H1 (cell line): ENCODE results near the gene ASPDH. TPM values are rescaled to one million over a fixed set of nuclear protein-coding genes. Genes with fewer than 3 reads are reported as not detected.

ENCODE experiments used
- CTCF ChIA-PET: fragments of 300-600 bp; sonication (Branson Sonifier 250); formaldehyde crosslinking; loops from one replicate; lab custom pipeline; 2021; ENCODE audit not compliant: partially characterized antibody; lab: Charles Lee
- POLR2A ChIA-PET: fragments of 300-600 bp; sonication (Branson Sonifier 250); formaldehyde crosslinking; loops from one replicate; lab custom pipeline; 2021; ENCODE audit warnings: inconsistent platforms; ENCODE audit not compliant: partially characterized antibody; lab: Charles Lee
- DNase-seq, 2 experiments: peaks; one replicate each; pipeline versions ENCODE4 v3.0.0 to v3.0.0-alpha.2; 2010 to 2022; ENCODE audit warnings: low spot score in 2 of 2, low read depth in 1 of 2, mixed read lengths in 1 of 2
- FAIRE-seq: peaks from 2 replicates; lab custom pipeline; 2011; peaks lifted over from hg19 to GRCh38; lab: Jason Lieb, UNC
- H2AFZ ChIP-seq: 2 replicates; pipeline ENCODE4 v1.8.1; 2012; ENCODE audit warnings: low read length, inconsistent platforms
- H2AK5ac ChIP-seq: 2 replicates; pipeline ENCODE4 v1.6.1; 2013; ENCODE audit warnings: low read depth, low read length
- H2BK120ac ChIP-seq: replicated peaks from 2 replicates; pipeline ENCODE3; 2013; ENCODE audit warnings: low read depth, low read length, inconsistent platforms
- H2BK12ac ChIP-seq: 2 replicates; pipeline ENCODE4 v1.6.1; 2013; ENCODE audit warnings: low read depth, low read length
- H2BK15ac ChIP-seq: 2 replicates; pipeline ENCODE4 v1.6.1; 2013; ENCODE audit warnings: low read length
- H2BK20ac ChIP-seq: 2 replicates; pipeline ENCODE4 v1.6.1; 2013; ENCODE audit warnings: low read length
- H2BK5ac ChIP-seq: 2 replicates; pipeline ENCODE4 v1.6.1; 2013; ENCODE audit warnings: low read depth, low read length
- H3K14ac ChIP-seq: 2 replicates; pipeline ENCODE4 v1.6.1; 2013; ENCODE audit warnings: inconsistent platforms; ENCODE audit not compliant: insufficient read length
- H3K18ac ChIP-seq: 2 replicates; pipeline ENCODE4 v1.6.1; 2013; ENCODE audit warnings: low read length; ENCODE audit errors: extremely low read depth
- H3K23ac ChIP-seq: 2 replicates; pipeline ENCODE4 v1.6.1; 2013; ENCODE audit warnings: inconsistent platforms; ENCODE audit not compliant: insufficient read length
- H3K23me2 ChIP-seq: 2 replicates; pipeline ENCODE4 v1.6.1; 2013; ENCODE audit warnings: low read depth, low read length
- H3K27ac ChIP-seq: 2 replicates; pipeline ENCODE4 v1.6.1; 2011; ENCODE audit warnings: low read depth, low read length, inconsistent platforms
- H3K27me3 ChIP-seq, 4 experiments: replicated peaks in 1 of 4; 1 replicate in 1 of 4; 2 replicates in 3 of 4; pipeline versions ENCODE4 v1.6.1 to v1.8.1; 2011 to 2013; ENCODE audit warnings: low read length in 3 of 4, mild to moderate bottlenecking in 3 of 4, inconsistent platforms in 2 of 4, mixed read lengths in 2 of 4, moderate library complexity in 1 of 4; ENCODE audit not compliant: control insufficient read depth in 3 of 4, insufficient read depth in 3 of 4; ENCODE audit errors: extremely low read depth in 1 of 4
- H3K36me3 ChIP-seq, 4 experiments: 2 replicates each; pipeline versions ENCODE4 v1.6.1 to v1.8.1; 2011 to 2013; ENCODE audit warnings: mild to moderate bottlenecking in 4 of 4, low read length in 3 of 4, moderate library complexity in 2 of 4, control low read depth in 1 of 4, inconsistent platforms in 1 of 4; ENCODE audit not compliant: insufficient read depth in 4 of 4, control insufficient read depth in 2 of 4
- H3K4ac ChIP-seq: replicated peaks from 2 replicates; pipeline ENCODE3; 2013; ENCODE audit warnings: low read length, low read depth, mixed read lengths, inconsistent platforms; ENCODE audit not compliant: insufficient read length
- H3K4me1 ChIP-seq, 4 experiments: replicated peaks in 1 of 4; 1 replicate in 1 of 4; 2 replicates in 3 of 4; pipeline versions ENCODE4 v1.6.1 to v1.8.1; 2011 to 2013; ENCODE audit warnings: low read length in 3 of 4, inconsistent platforms in 2 of 4, mixed read lengths in 1 of 4; ENCODE audit not compliant: insufficient read depth in 4 of 4, control insufficient read depth in 3 of 4
- H3K4me2 ChIP-seq, 2 experiments: 2 replicates each; pipeline versions ENCODE4 v1.6.1 to v1.8.1; 2011 to 2013; ENCODE audit warnings: low read depth in 2 of 2, low read length in 2 of 2, control low read depth in 1 of 2, inconsistent platforms in 1 of 2, mild to moderate bottlenecking in 1 of 2; ENCODE audit not compliant: insufficient read depth in 1 of 2
- H3K4me3 ChIP-seq, 4 experiments: fragments of 200-600, 300-600 bp in 1 of 4; sonication (generic), shearing (Covaris generic), sonication (Bioruptor Twin) in 1 of 4; 2 replicates each; pipeline versions ENCODE4 v1.5.1 to v1.8.1; 2011 to 2016; ENCODE audit warnings: low read length in 4 of 4, low read depth in 3 of 4, control low read depth in 2 of 4, inconsistent platforms in 2 of 4, mild to moderate bottlenecking in 2 of 4, mixed read lengths in 1 of 4, moderate library complexity in 1 of 4; ENCODE audit not compliant: insufficient read depth in 2 of 4; ENCODE audit errors: extremely low read depth in 1 of 4
- H3K56ac ChIP-seq: replicated peaks from 2 replicates; pipeline ENCODE3; 2013; ENCODE audit warnings: low read depth, mild to moderate bottlenecking, mixed read lengths, low read length, inconsistent platforms; ENCODE audit not compliant: insufficient read length
- H3K79me1 ChIP-seq: 2 replicates; pipeline ENCODE4 v1.6.1; 2013; ENCODE audit warnings: low read depth, low read length, control low read depth
- H3K79me2 ChIP-seq, 2 experiments: 2 replicates each; pipeline versions ENCODE4 v1.6.1 to v1.8.1; 2012 to 2013; ENCODE audit warnings: low read length in 2 of 2, mild to moderate bottlenecking in 2 of 2, inconsistent platforms in 1 of 2; ENCODE audit not compliant: insufficient read depth in 2 of 2, control insufficient read depth in 1 of 2
- H3K9ac ChIP-seq, 4 experiments: replicated peaks in 1 of 4; 1 replicate in 1 of 4; 2 replicates in 3 of 4; pipeline versions ENCODE4 v1.6.1 to v1.8.1; 2011 to 2013; ENCODE audit warnings: low read depth in 3 of 4, low read length in 3 of 4, control low read depth in 2 of 4, mild to moderate bottlenecking in 2 of 4, moderate library complexity in 2 of 4, inconsistent platforms in 1 of 4; ENCODE audit errors: extremely low read depth in 1 of 4
- H3K9me3 ChIP-seq, 2 experiments: 2 replicates each; pipeline versions ENCODE4 v1.6.1 to v1.8.1; 2012 to 2013; ENCODE audit warnings: mild to moderate bottlenecking in 2 of 2, moderate library complexity in 2 of 2, control low read depth in 1 of 2, inconsistent platforms in 1 of 2, low read depth in 1 of 2, low read length in 1 of 2, mixed read lengths in 1 of 2; ENCODE audit not compliant: insufficient read depth in 2 of 2
- H4K20me1 ChIP-seq, 2 experiments: replicated peaks in 1 of 2; 2 replicates each; pipeline versions ENCODE3 to v1.8.1; 2011 to 2013; ENCODE audit warnings: inconsistent platforms in 2 of 2, low read length in 2 of 2, mild to moderate bottlenecking in 1 of 2; ENCODE audit not compliant: insufficient read depth in 2 of 2, control insufficient read depth in 1 of 2
- H4K5ac ChIP-seq: 2 replicates; pipeline ENCODE4 v1.6.1; 2013; ENCODE audit warnings: low read length, low read depth, mixed read lengths, inconsistent platforms; ENCODE audit not compliant: insufficient read length
- H4K8ac ChIP-seq: 2 replicates; pipeline ENCODE4 v1.8.0; 2013; ENCODE audit warnings: mild to moderate bottlenecking, moderate library complexity, low read length, inconsistent platforms; ENCODE audit not compliant: insufficient read depth; ENCODE audit errors: extremely low read depth
- H4K91ac ChIP-seq: replicated peaks from 2 replicates; pipeline ENCODE3; 2013; ENCODE audit warnings: low read length, mixed read lengths, inconsistent platforms; ENCODE audit not compliant: insufficient read length
- CTCF ChIP-seq, 3 experiments: IDR thresholded peaks; 1 replicate in 2 of 3; 2 replicates in 1 of 3; pipeline versions ENCODE4 v1.5.1 to v1.6.1; 2011; ENCODE audit warnings: low read length in 3 of 3, mild to moderate bottlenecking in 3 of 3, inconsistent platforms in 2 of 3, low read depth in 1 of 3, moderate library complexity in 1 of 3; ENCODE audit not compliant: insufficient read depth in 1 of 3; ENCODE audit errors: control extremely low read depth in 1 of 3
- HDAC6 ChIP-seq: IDR thresholded peaks from one replicate; pipeline ENCODE4 v1.7.1; 2012; ENCODE audit warnings: low read depth, mild to moderate bottlenecking, inconsistent platforms, low read length, moderate library complexity
- KDM4A ChIP-seq: IDR thresholded peaks from one replicate; pipeline ENCODE4 v1.7.1; 2012; ENCODE audit warnings: low read depth, mild to moderate bottlenecking, moderate library complexity, low read length, inconsistent platforms; ENCODE audit not compliant: severe bottlenecking
- PHF8 ChIP-seq: fragments of 200-600 bp; sonication (generic); conservative IDR thresholded peaks from 2 replicates; pipeline ENCODE4 v1.7.1; 2012; ENCODE audit warnings: low read depth, mild to moderate bottlenecking, inconsistent platforms, low read length, moderate library complexity
- RAD21 ChIP-seq, 2 experiments: IDR thresholded peaks in 1 of 2; conservative IDR thresholded peaks in 1 of 2; 2 replicates each; pipeline ENCODE4 v1.6.1; 2011; ENCODE audit warnings: low read depth in 2 of 2, low read length in 2 of 2, improper control_type of control experiment in 1 of 2, inconsistent platforms in 1 of 2, mild to moderate bottlenecking in 1 of 2, moderate library complexity in 1 of 2
- SUZ12 ChIP-seq: fragments of 200-600 bp; sonication (generic); IDR thresholded peaks from 2 replicates; pipeline ENCODE4 v1.6.1; 2012; ENCODE audit warnings: mild to moderate bottlenecking, inconsistent platforms, low read length, moderate library complexity, mixed read lengths
- TAF1 ChIP-seq: IDR thresholded peaks from 2 replicates; pipeline ENCODE4 v1.6.1; 2011; ENCODE audit warnings: mild to moderate bottlenecking, low read depth, low read length
- TAF7 ChIP-seq: optimal IDR thresholded peaks from 2 replicates; pipeline ENCODE3; 2011; ENCODE audit warnings: low read depth, mild to moderate bottlenecking, inconsistent platforms, low read length, moderate library complexity, borderline replicate concordance
- WGBS, 2 experiments: shearing (Covaris generic) in 1 of 2; methylation state at CpG; one replicate each; pipeline versions ENCODE4 v1.1.6 to v1.1.7; 2013 to 2015; ENCODE audit warnings: low lambda C conversion rate in 2 of 2, mixed read lengths in 2 of 2, inconsistent platforms in 1 of 2, low coverage in 1 of 2, missing lambda C conversion rate in 1 of 2; ENCODE audit not compliant: insufficient replicate concordance in 2 of 2, insufficient coverage in 1 of 2, insufficient read length in 1 of 2; ENCODE audit errors: extremely low coverage in 1 of 2, missing lambda C conversion rate in 1 of 2; 5-methylcytosine and 5-hydroxymethylcytosine counted together
- polyA plus RNA-seq, 7 experiments: library from polyadenylated mRNA; depleted of rRNA in 3 of 7; stranded (reverse) in 5 of 7; unstranded in 2 of 7; fragments of >200 nt in 5 of 7; fragments of 200-250 nt in 2 of 7; gene quantifications; 1 replicate in 5 of 7; 2 replicates in 1 of 7; 4 replicates in 1 of 7; pipeline versions ENCODE4 v1.2.1 to v1.2.3, GENCODE V29; 2011 to 2013; ENCODE audit warnings: missing spikeins in 2 of 7, mixed read lengths in 2 of 7
- total RNA-seq: library from RNA; stranded (reverse); fragmentation: NEBNext Ultra II Directional; extraction: Animal tissue kit (Norgen Biotek cat#: 25700); gene quantifications from 2 replicates; pipeline ENCODE4 v1.2.1, GENCODE V29; 2021

ASPDH gene
- total and polyA plus RNA-seq, 2 of the 8 experiments (the other 6 are each of a cell fraction or from before 2014, with no cell fraction given), result not detected

GRCh38 chr19:50514346-50515167 lies 844 bp upstream of the ASPDH start:
- Histone ChIP-seq H3K27ac (no peak overlapping the region), H2AK5ac (no peak overlapping the region), H3K36me3 (peaks cover 0 to 19% (median 0%) of the 10 kb centered on the region in 4 experiments; a peak in 2 of 8 replicates), H2BK15ac (no peak overlapping the region), H3K4me3 (no peak overlapping the region), H3K79me2 (no peaks in the 10 kb centered on the region), H2BK20ac (no peak overlapping the region), H3K4me1 (peaks cover 0 to 6% (median 4%) of the 10 kb centered on the region in 4 experiments; a peak in 4 of 7 replicates), H3K14ac (no peak overlapping the region), H4K91ac (no peak overlapping the region), H3K18ac (no peak overlapping the region), H4K20me1 (peaks cover 1 to 9% of the 10 kb centered on the region in 2 experiments), H4K8ac (no peak overlapping the region), H3K9ac (no peak overlapping the region), H3K23me2 (no peaks in the 10 kb centered on the region; the same call in 1 of the 2 replicates), H3K79me1 (no peaks in the 10 kb centered on the region), H2BK12ac (no peak overlapping the region), H3K23ac (no peak overlapping the region), H4K5ac (no peak overlapping the region), H2BK120ac (no peak overlapping the region), H3K9me3 (no peaks in the 10 kb centered on the region; a peak in 1 of 4 replicates), H2AFZ (no peak overlapping the region), H3K4me2 (no peak overlapping the region), H3K27me3 (peaks cover 0 to 10% (median 4%) of the 10 kb centered on the region in 4 experiments; a peak in 6 of 7 replicates), H2BK5ac (no peak overlapping the region), H3K56ac (no peak overlapping the region), H3K4ac (no peak overlapping the region)
- WGBS, 2 experiments, result 82% methylated on average over 29 of the region's 38 CpGs; no CpG with 5 or more reads in 1 of the 2 experiments
- FAIRE-seq (no peak), DNase-seq (no peak)
- ChIA-PET CTCF (interaction anchor here (1.0 to 19.3 kb wide), 2 partner anchors 23 to 162 kb away, joined by 3 to 206 read pairs; no protein-coding TSS in a partner anchor), POLR2A (interaction anchor here (1.2 to 1.9 kb wide), 2 partner anchors 14 to 17 kb away, joined by 4 read pairs; no protein-coding TSS in a partner anchor)
- no peak for TF ChIP-seq RAD21 (IDR thresholded peaks at IDR 0.05 in 1 of 2, conservative IDR thresholded peaks at IDR 0.05 in 1 of 2; ENCODE audit: low read depth in 2 of 2, low read length in 2 of 2)
- TF ChIP-seq TAF7, result no peak
- no peak for TF ChIP-seq HDAC6
- TF ChIP-seq SUZ12, result no peak
- TF ChIP-seq CTCF (IDR thresholded peaks at IDR 0.05; ENCODE audit: control extremely low read depth in 1 of 3, insufficient read depth in 1 of 3, low read depth in 1 of 3, low read length in 3 of 3), result no peak
- no peak for TF ChIP-seq PHF8
- no peak for TF ChIP-seq TAF1
- TF ChIP-seq KDM4A, result no peak
